Stimulated activated CD4-positive, alpha-beta T cell treated with anti-CD3 and anti-CD28 coated beads, Interleukin-4, amount 100 ng/mL, for 1 hour (primary cell): ENCODE data around the gene TMEM89.

ENCODE experiments used
- DNase-seq: peaks from one replicate; pipeline ENCODE4 v3.0.0-alpha.2; 2020

TMEM89 gene

DNA sequence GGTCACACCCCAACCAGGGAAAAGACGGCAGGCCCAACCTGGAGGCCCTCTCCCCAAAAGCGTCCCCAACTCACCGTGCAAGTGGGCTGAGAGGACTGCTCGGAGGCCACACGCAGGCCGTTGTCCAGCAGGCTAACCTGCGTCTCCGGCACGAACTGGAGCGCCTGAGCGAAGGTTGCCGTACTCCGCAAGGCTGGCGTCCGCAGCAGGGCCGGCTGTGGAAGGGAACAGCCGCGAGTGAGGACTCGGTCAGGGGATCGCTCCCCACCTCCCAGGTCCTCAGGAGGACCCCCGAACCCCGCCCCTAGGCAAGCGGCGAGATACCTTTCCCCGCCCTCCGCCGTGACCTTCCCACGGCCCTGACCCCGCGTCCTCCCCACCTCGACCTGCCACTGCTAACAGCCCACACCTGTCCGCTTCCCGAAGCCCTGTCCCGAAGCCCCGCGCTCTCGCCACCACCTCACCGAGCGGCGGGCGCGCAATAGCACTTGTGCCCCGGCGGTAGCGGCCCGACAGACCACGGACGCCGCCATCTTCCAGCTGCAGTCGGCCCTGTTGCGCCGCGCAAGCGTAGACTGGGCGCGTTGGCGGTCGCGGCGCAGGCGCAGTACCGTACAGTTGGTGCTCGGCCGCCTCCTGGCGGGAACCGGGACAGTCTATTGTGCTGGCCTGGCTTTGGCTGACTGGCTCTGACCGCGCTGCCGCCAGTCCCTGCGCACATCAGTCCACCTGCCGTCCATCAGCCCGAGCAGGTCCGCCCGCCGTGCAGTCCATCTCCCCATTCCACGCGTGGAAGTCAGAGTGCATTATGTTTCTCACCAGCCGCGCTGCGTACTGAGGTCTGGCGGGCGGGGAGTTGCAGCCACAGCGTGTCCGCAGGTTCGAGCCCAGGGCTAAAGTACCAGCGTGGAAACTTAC, 12.2 kb downstream of the TMEM89 start, which contains the start of gene UQCRC1:
UQCRC1 (minus strand) TSS at position 559 of the 918 bp plus-strand sequence; CDS start at position 533, 26 bp downstream.
- peak; percentile 91 for DNase-seq

DNA sequence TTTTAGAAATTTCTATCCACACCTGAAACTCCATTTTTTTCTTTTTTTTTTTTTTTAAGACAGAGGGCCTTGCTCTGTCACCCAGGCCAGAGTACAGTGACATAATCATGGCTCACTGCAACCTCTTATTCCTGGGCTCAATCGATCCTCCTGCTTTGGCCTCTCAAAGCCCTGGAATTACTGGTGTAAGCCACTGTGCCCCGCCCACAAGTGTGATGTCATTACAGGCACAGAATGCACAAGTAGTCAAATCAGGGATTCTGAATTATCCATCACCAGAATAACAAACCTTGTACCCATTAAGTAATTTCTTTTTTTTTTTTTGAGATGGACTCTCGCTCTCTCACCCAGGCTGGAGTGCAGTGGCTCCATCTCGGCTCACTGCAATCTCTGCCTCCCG, 14.1 kb downstream of the TMEM89 start:
- peak; percentile 24 for DNase-seq

DNA sequence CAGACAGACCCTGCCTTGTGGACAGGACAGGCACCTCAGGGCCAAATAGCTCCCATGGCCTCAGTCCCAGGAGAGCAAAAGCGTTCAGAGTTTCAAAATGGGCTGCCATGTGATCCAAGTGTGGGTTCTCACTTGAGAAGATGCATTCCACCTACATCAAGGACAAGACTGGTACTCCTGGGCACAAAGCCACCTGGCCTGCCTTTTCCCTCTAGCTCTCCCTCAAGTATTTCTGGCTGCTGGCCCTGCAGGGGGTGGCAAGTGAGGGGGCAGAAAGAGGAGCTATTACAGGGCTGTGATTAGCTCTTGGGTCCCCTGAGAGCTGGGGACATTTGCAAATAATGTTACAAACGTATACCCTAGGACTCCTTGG, 20.0 kb downstream of the TMEM89 start:
- no peak for DNase-seq

DNA sequence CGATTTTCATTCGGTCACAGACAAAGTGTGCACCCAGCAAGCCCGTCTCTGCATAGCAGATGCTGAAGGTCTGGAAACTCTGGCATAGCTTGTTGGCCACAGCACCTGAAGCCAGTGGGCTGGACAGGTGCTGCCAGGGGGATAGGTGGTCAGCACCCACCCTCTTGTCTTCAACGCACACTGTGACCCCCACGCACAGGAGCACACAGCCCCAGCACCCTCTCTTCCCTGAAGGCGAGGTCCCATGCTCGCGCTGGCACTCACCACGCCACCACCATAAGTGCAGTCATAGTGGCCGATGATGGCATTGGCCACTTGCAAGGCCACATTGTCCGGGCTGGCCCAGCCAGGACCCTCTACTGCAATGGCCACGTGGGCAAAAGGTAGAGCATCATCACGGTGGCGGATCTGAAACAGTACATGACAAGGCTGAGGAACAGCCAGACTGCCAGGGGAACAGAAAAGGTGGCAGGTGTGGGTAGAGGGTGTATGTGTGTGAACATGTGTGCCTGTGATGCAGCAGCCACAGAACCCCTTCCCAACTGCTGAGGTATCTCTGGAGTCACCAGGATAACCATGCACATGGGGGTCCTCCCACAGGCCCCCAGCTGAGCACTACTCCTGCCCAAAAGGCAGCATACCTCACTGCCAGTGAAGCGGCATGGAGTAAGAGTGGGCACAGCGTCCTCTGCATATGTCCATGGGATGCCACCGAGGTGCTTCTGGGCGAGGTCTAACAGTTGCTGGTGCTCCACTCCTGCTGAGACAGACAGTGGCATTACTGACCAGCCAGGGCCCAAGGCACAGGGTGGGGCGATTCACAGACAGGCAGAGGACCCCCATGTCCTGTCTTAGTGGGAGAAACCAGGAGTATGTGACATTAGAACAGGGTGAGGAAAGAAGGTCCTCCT, 20.6 kb downstream of the TMEM89 start:
- no peak for DNase-seq

DNA sequence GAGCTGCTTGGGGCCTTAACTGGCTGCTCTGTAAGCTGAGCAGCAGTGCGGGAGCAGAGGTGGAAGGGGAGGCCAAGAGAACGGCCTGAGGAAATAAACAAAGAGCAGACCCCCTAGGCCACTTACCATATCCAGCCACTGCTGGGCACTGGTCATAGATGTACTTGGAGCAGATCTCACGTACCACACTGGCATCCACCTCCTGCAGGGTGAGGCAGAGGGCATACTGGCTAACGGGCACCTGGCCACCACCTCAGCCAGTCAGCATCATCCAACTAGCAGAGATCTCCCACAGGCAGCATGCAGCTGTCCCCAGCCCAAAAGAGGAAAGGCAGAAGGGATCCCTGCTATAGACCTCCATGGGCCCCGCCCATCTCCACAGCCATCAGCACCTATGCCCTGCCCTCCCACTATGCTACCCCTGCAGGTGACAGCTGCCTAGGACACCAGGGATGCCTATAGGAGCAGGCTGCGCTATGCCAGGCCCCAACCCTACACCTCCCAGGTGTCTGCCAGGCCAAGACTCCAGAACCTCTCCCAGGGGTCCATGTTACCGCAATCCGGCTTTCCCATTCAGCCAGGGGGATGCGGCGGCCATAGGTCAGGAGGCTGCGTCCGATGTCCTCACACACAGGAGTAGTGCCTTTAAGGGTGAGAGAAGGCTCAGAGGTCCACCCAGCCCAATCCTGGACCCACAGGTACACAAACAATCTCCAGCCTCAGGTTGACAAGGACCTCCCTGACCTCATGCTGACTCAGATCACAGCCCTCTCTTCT, 21.9 kb downstream of the TMEM89 start:
- no peak for DNase-seq

DNA sequence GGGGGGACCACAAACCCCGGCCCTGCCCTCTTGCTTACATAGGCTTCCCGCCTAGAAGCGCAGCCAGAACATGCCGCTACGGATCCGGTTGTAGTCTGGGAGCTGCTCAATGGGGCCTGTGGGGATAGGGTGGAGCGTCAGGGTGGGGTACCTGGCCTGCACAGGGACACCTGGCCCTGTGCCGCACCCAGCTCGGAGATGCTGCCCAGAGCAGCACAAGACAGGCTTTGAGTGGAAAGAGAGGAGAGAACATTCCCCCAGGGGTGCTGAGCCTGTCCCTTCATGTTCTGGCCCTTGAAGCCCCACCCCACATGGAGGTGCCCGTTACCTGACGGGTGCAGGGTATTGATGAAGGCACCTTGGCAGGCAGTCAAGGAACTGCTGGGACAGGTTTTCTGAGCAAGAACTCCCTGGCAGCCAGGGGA, 22.5 kb downstream of the TMEM89 start:
- DNase-seq, result no peak

DNA sequence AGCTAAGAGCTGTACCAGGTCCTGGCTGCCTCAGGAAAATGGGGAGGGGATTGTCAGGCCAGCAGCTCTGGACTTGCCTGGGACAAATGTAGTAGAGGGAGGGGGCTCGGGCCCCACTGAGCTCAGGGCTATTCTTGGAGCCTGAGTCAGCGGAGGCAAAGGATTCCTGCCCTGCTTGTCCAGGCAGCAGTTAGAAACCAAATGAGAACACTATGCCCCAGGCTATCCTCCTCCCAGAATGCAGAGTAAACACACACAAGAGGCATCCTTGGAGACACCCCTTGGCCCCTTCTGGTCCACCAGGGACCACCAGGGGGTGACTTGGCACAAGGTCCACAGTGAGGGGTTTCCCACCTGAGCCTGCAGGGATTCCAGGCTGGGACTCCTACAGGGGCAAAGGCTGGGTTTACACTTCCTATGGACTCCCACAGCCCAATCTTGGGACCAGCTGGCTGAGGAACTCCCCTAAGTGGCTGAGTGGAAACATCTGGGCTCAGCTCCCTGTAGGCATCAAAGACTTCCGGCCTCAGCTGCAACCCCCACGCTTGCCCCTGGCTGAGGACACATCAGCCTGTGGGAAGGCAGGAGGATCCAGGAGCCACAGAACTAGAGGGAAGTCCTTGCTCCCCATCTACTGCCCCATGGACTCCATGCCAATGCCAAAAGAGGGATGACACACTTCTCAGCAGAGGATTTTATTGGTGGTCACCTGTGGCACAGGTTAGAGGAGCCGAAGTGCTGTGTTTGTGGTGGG, 23.1 kb downstream of the TMEM89 start:
- DNase-seq, result no peak

DNA sequence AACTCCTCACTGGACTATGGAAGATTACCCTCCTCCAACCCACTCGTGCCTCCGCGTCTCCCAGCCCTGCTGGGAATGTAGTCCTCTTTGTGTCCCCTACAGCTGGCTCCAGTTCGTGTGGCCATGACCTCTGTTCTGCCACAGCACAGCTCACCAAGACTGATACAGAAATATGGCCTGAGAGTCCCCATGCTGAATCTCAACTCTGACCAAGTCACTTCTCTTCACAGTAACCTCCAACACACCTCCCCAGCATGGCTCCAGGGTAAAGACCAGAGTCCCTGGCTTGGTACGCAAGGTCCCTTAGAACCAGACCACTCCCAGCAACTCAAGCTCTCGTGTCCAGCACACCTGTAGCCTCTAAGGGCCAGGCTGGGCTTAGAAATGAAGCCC, 24.2 kb downstream of the TMEM89 start:
- DNase-seq, result no peak

DNA sequence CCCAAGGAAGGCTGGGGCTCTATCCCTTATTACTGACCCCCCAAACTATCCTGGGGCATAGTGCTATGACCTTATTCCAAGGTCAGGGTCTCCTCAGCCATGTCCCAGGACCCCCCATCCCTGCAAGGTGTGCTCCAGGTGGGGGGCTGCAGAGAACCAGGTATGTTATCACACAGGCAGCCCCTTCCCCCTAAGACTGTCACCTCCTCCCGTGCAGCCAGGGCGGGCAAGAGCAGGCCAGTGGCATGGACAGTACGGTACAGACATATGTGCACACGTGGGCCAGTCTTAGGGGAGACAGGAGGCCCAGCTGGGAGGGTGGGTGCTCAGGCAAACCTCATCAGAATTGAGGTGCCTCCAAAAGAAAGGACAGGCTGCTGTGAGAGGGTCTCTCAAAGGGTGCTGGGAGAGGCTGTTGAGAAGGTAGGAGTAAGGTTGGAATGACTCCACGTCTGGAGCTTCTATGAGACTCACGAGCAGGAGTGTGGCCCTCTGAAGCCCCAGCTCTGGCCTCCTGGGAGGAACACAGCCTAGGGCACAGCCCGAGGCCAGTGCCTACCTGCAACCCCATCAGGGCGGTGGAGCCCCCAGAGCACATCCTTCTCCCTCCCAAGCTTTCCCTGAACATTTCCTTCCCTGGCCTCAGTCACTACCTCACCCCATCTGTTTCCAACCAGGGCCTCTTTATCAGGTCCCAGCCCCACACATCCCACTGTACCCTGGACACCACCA, 24.7 kb downstream of the TMEM89 start:
- DNase-seq, result no peak

DNA sequence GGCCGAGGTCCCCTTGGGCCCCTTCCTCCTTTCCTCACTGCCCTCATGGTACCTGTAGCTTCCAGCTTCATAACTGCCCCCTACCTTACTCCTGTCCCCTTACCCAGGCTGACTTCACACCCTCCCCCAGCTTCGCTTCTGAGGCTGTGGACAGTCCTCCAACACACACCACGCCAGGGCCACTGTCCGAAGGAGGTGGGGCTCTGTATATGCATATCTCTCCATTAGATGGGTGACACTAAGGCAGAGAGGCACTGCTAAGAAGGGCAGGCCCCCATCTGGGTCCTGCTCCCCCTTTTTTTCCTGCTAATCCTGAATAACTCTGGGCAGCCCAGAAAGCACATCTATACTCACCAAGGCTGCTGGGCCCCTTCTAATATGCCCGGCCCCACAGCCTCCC, 25.4 kb downstream of the TMEM89 start:
- no peak for DNase-seq

DNA sequence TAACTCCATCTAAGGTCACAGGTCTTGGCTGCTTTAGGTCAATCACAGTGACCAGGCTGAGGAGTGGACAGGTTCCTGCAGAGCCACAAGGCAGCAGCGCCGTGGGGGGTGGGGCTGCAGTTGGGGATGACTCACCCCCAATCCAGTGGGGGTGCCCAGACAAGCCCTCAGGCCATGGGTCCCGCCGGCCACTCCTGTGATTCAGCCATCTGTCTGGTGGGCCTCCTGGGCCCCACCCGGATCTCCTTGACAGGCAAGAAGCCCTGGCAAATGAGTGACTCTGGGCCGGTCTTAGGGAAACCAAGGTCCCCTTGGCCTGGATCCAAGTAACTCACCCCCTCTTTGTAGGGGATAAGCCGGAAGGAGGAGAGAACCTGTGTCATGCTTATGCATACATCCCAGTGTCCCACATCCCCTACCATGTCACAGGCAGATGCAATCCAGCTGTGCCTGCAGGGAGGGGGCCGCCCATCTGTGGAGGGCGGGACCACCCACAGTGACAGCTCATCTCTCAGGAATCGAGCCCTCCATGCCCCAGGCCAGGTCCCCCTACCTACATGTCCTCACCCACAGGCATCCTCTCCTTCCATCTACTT, 25.9 kb downstream of the TMEM89 start:
- no peak for DNase-seq

DNA sequence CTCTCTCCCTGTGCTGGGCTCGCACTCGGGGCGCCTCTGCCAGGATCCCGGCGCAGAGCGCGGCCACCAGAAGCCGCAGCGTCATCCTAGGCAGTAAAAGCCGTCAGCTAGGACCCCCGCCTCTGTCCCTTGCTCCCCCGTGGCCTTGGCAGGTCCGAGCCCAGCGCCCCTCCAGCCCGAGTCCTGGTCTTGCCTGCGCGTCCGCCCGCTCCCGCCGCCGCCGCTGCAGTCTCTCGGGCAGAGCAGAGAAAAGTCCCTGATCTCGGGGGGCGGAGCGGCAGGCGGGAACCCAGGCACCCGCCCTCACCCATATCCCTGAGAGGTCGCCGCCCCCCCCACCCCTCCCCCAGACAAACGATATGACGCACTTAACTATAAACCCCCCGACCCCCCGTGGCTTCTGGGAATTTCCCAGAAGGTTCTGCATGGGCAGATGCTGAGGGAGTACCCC, 26.5 kb downstream of the TMEM89 start, which contains the start of gene COL7A1:
COL7A1 (minus strand) TSS at position 255 of the 451 bp plus-strand sequence; CDS start at position 85, 170 bp downstream.
- DNase-seq, result peak; percentile 14

DNA sequence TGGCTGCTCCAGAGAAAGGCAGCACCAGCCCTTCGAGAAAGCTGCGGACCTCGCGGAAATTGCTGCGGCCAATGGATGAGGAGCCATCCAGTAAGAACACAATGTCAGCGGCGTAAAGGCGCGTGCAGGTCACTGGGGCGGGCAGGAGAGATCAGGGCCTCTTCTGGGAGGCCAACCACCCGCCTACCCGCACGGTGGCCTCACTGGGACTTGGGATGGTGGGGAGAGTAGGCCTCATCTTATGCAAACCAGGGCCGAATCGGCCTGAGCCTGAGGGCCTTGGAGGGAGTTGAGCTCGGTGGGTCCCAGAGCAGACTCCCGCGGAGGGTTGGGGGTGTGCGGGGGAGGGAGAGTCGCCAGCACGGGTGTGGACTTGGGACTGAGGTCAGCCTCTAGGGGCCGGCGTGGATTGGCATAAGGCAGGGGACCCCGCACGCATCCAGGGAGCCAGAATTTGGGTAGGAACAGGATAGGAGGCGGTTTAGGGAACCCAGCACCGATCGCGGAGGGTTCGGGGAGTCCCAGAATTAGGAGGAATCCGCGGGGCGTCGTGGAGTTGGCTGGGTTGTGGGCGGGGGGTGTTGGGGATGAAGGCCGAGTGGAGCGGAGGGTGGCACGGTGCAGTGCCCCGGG, 27.0 kb downstream of the TMEM89 start:
- no peak for DNase-seq

DNA sequence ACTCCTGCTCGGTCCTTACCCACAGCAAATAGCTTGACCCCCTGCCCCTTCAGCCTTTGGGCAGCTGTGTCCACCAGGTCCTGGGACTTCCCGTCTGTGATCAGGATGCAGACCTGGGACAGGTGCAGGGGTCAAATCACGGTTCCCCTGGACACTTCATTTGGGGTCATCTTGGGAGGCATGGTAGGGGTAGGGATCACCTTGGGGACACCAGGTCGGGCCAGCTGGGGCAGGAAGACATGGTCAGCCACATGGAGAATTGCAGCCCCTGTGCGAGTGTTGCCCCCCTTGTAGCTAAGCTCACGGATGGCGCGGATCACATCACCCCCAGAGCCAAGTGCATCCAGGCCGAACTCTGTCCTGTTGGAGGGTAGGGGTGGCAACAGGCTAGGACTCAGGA, 28.2 kb downstream of the TMEM89 start:
- DNase-seq, result no peak

DNA sequence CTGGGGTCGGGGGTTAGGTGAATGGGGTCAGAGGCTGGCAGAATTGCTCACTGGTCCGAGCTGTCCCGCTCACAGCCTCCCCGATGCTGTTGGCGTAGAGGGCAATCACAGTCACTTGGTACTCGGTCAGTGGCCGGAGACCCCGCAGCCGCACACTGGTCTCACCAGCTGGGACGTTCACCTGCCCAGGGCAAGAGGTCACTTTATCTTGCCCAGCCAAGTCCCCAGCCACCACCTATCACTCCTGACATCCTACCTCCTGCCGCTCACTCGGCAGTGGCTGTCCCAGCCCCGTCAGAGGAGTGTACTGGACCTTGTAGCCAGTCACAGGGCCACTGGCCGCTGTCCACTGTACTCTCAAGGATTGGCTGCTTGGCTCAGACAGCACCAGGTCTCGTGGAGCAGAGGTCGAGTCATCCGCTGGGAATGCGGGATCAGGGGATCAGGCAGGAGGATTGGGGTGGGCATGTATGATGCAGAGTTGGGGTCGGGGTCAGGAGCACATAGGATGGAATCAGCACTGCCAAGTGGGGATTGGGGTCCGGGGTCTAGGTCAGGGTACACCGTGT, 29.0 kb downstream of the TMEM89 start:
- DNase-seq, result no peak

DNA sequence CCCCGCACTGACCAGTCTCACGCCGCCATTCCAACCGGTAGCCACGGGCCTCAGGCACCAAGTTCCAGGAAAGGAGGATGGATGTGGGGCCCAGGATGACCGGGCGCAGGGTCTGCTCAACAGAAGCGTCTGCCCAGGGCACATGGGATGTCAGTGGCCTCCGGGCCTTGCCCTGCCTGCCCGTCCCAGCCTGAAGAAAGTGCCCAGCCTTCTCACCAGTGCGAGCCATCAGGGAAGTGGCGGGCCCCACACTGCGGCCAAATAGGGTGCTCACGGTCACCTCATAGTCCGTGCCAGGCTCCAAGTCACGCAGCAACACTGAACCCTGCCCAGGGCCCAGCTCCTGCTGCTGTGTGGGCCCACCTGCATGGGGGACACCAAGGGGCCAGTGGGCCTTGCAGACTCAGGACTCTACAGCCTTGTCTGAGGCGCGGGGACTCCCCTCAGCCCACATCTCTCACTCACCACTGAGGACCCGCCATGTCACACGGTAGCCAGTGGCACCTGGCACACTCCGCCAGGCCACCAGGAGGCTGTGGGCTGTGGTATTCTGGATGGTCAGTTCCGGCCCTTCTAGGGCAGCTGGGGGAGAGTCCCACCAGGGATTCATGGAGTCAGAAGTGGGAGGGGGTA, 29.6 kb downstream of the TMEM89 start:
- DNase-seq, result no peak

DNA sequence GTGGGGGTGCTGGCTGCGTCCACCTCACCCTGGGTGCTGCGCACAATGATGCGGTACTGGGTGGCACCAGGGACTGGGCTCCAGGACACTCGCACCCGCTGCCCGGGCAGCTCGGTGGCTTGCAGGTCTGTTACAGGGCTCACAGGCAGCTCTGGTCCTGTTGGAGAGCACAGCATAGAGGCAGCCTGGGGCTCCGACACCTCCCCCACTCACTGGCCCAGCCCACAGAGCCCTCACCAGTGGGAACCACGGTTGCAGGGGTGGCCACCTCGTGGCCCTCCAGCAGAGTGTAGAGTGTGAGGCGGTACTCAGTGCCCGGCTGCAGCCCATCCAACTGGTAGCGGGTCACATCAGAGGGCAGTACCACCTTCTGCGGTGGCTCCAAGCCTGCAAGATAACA, 30.1 kb downstream of the TMEM89 start:
- no peak for DNase-seq

DNA sequence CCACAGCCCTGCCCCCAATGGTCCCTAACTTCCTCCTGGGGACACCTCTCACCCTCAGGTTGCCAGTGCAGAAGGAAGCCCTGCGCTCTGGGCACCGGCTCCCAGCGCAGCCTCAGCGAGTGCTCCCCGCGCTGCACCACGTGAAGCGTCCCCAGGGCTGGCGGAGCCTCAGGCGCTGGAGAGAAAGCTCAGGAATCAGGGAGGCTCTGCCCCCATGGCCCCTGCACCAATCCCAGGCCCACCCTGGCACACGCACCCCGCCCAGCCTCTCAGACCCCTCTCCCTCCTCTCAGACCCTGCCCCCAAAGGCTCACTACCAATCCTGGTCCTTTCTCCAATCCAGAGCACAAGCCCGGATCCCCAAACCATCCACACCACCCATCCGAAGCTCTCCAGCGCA, 33.3 kb downstream of the TMEM89 start:
- DNase-seq, result no peak

DNA sequence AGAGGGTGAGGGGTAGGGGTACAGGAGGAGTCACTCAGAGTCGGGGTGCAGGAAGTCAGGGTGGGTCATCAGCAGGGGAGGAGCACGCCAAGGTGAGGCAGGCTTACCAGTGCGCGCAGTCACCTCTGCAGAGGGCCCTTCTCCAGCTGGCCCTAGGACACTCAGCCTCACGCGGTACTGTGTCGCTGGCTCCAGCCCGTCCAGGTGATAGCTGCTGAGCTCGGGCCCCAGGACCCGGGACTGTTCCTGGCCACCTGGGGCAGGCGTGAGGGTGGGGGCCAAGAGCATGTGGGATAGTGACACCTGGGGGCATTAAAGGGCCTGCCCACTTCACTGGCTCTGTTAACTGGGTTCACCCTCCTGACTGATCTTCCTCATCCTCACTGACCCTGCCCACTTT, 33.9 kb downstream of the TMEM89 start:
- no peak for DNase-seq
